ENCODE data around the gene LAMA5.

The LAMA5 gene

GRCh38 chr20:62350098-62350628 lies 16.9 kb downstream of the LAMA5 start:
- no peak overlapping the region for H2AFZ ChIP-seq (ENCODE audit: low read length)
- TF ChIP-seq EZH2 (optimal IDR thresholded peaks at IDR 0.05; ENCODE audit: low read depth, low read length) (no peak), CTCF (IDR thresholded peaks at IDR 0.05; ENCODE audit: low read length) (no peak), EZH2phosphoT487 (IDR thresholded peaks at IDR 0.05; ENCODE audit: low read length) (no peak)
- no peaks in the 10 kb centered on the region for H3F3A ChIP-seq (ENCODE audit: insufficient read depth, low read length)
- no peak for DNase-seq
- H3K9ac ChIP-seq (ENCODE audit: low read length) = no peak overlapping the region
- no peaks in the 10 kb centered on the region for H3K27me3 ChIP-seq (replicated peaks; ENCODE audit: insufficient read depth, low read length)
- no peak overlapping the region for H3K27ac ChIP-seq (ENCODE audit: low read length)
- H3K79me2 ChIP-seq (ENCODE audit: low read length) = peaks cover 9% of the 10 kb centered on the region
- no peaks in the 10 kb centered on the region for H4K20me1 ChIP-seq (ENCODE audit: insufficient read depth, low read length)
- H3K4me3 ChIP-seq (ENCODE audit: low read length) = no peak overlapping the region
- H3K4me1 ChIP-seq (ENCODE audit: low read length) = no peaks in the 10 kb centered on the region
- no peaks in the 10 kb centered on the region for H3K9me2 ChIP-seq (replicated peaks; ENCODE audit: insufficient read depth, low read length)
- H3K36me3 ChIP-seq (replicated peaks; ENCODE audit: insufficient read depth, low read length) = no peaks in the 10 kb centered on the region; the same call in 1 of the 2 replicates
- no peaks in the 10 kb centered on the region for H3K9me3 ChIP-seq (replicated peaks; ENCODE audit: insufficient read depth, low read length)
- H3K4me2 ChIP-seq (ENCODE audit: low read depth, low read length) = no peak overlapping the region

GRCh38 chr20:62349556-62350097 lies 17.5 kb downstream of the LAMA5 start:
- Histone ChIP-seq H3K79me2 (ENCODE audit: low read length) (peaks cover 3% of the 10 kb centered on the region; the same call in 1 of the 2 replicates), H3K27me3 (replicated peaks; ENCODE audit: insufficient read depth, low read length) (no peaks in the 10 kb centered on the region), H3K4me3 (ENCODE audit: low read length) (no peak overlapping the region), H3K9me3 (replicated peaks; ENCODE audit: insufficient read depth, low read length) (no peaks in the 10 kb centered on the region), H2AFZ (ENCODE audit: low read length) (no peak overlapping the region), H3K36me3 (replicated peaks; ENCODE audit: insufficient read depth, low read length) (no peaks in the 10 kb centered on the region; the same call in 1 of the 2 replicates), H3K4me1 (ENCODE audit: low read length) (no peaks in the 10 kb centered on the region), H3K4me2 (ENCODE audit: low read depth, low read length) (no peak overlapping the region), H3F3A (ENCODE audit: insufficient read depth, low read length) (no peaks in the 10 kb centered on the region), H3K9ac (ENCODE audit: low read length) (no peak overlapping the region), H4K20me1 (ENCODE audit: insufficient read depth, low read length) (no peaks in the 10 kb centered on the region), H3K27ac (ENCODE audit: low read length) (no peak overlapping the region), H3K9me2 (replicated peaks; ENCODE audit: insufficient read depth, low read length) (no peaks in the 10 kb centered on the region)
- TF ChIP-seq EZH2 (optimal IDR thresholded peaks at IDR 0.05; ENCODE audit: low read depth, low read length) (no peak), EZH2phosphoT487 (IDR thresholded peaks at IDR 0.05; ENCODE audit: low read length) (no peak), CTCF (IDR thresholded peaks at IDR 0.05; ENCODE audit: low read length) (no peak)
- no peak for DNase-seq

- Histone ChIP-seq H4K20me1 (ENCODE audit: insufficient read depth, low read length) (no peaks in the 10 kb centered on the region), H3K9ac (ENCODE audit: low read length) (no peak overlapping the region), H3K36me3 (replicated peaks; ENCODE audit: insufficient read depth, low read length) (no peaks in the 10 kb centered on the region; the same call in 1 of the 2 replicates), H3K4me2 (ENCODE audit: low read depth, low read length) (no peak overlapping the region), H3K9me3 (replicated peaks; ENCODE audit: insufficient read depth, low read length) (no peaks in the 10 kb centered on the region), H3K27ac (ENCODE audit: low read length) (no peak overlapping the region), H3K27me3 (replicated peaks; ENCODE audit: insufficient read depth, low read length) (no peaks in the 10 kb centered on the region), H3K79me2 (ENCODE audit: low read length) (no peaks in the 10 kb centered on the region), H3K4me1 (ENCODE audit: low read length) (no peaks in the 10 kb centered on the region), H3K9me2 (replicated peaks; ENCODE audit: insufficient read depth, low read length) (no peaks in the 10 kb centered on the region), H3K4me3 (ENCODE audit: low read length) (no peak overlapping the region), H3F3A (ENCODE audit: insufficient read depth, low read length) (no peaks in the 10 kb centered on the region), H2AFZ (ENCODE audit: low read length) (no peak overlapping the region)
- DNase-seq = no peak
- no peak for TF ChIP-seq EZH2phosphoT487 (IDR thresholded peaks at IDR 0.05; ENCODE audit: low read length)
These were observed 18.5 kb downstream of the LAMA5 start for GRCh38 chr20:62348604-62349003.

GRCh38 chr20:62347445-62347844 lies 19.7 kb downstream of the LAMA5 start:
- Histone ChIP-seq H3K4me1 (ENCODE audit: low read length) (no peaks in the 10 kb centered on the region), H3F3A (ENCODE audit: insufficient read depth, low read length) (no peaks in the 10 kb centered on the region), H3K27ac (ENCODE audit: low read length) (no peak overlapping the region), H2AFZ (ENCODE audit: low read length) (no peak overlapping the region), H3K79me2 (ENCODE audit: low read length) (no peaks in the 10 kb centered on the region), H3K9ac (ENCODE audit: low read length) (no peak overlapping the region), H4K20me1 (ENCODE audit: insufficient read depth, low read length) (no peaks in the 10 kb centered on the region), H3K9me3 (replicated peaks; ENCODE audit: insufficient read depth, low read length) (no peaks in the 10 kb centered on the region), H3K4me3 (ENCODE audit: low read length) (no peak overlapping the region), H3K9me2 (replicated peaks; ENCODE audit: insufficient read depth, low read length) (no peaks in the 10 kb centered on the region), H3K4me2 (ENCODE audit: low read depth, low read length) (no peak overlapping the region), H3K36me3 (replicated peaks; ENCODE audit: insufficient read depth, low read length) (no peaks in the 10 kb centered on the region; the same call in 1 of the 2 replicates), H3K27me3 (replicated peaks; ENCODE audit: insufficient read depth, low read length) (no peaks in the 10 kb centered on the region)
- DNase-seq = no peak
- TF ChIP-seq EZH2phosphoT487 (IDR thresholded peaks at IDR 0.05; ENCODE audit: low read length) = no peak
- TF ChIP-seq EZH2 (optimal IDR thresholded peaks at IDR 0.05; ENCODE audit: low read depth, low read length) = no peak
- no peak for TF ChIP-seq CTCF (IDR thresholded peaks at IDR 0.05; ENCODE audit: low read length)

All from MM.1S (cell line).